Choroid plexus epithelial cell (primary cell): Measurements from ENCODE around the gene TLK1.
"Not testable (repeated sequence)": the region's sequence is repeated elsewhere in the genome, so short reads cannot be mapped to it uniquely, and the experiment has no call there.

Source experiments
- DNase-seq: peaks from one replicate; pipeline ENCODE4 v3.0.0-alpha.2; 2010; ENCODE audit warnings: low read depth
- H3K4me3 ChIP-seq: 2 replicates; pipeline ENCODE4 v1.5.1; 2011; ENCODE audit warnings: low read depth, mild to moderate bottlenecking, control low read depth, low read length, moderate library complexity
- CTCF ChIP-seq: conservative IDR thresholded peaks from 2 replicates; pipeline ENCODE4 v1.5.1; 2011; ENCODE audit warnings: low read depth, mild to moderate bottlenecking, control low read depth, inconsistent platforms, low read length, moderate library complexity

Gene TLK1

GRCh38 chr2:171100370-171100769 lies 60.3 kb downstream of the TLK1 start:
- no peak for DNase-seq
- TF ChIP-seq CTCF = no peak
- no peak overlapping the region for H3K4me3 ChIP-seq

GRCh38 chr2:171098607-171099006 lies 62.1 kb downstream of the TLK1 start:
- TF ChIP-seq CTCF = no peak
- H3K4me3 ChIP-seq = no peak overlapping the region
- DNase-seq = no peak

GRCh38 chr2:171095014-171095582 lies 65.6 kb downstream of the TLK1 start:
- H3K4me3 ChIP-seq = no peak overlapping the region
- TF ChIP-seq CTCF = no peak
- no peak for DNase-seq

- DNase-seq, H3K4me3 ChIP-seq: not testable (repeated sequence)
Measured at GRCh38 chr2:171091517-171091916, 69.2 kb downstream of the TLK1 start.

GRCh38 chr2:171089489-171089888 lies 71.2 kb downstream of the TLK1 start:
- TF ChIP-seq CTCF = no peak

GRCh38 chr2:171088057-171088834 lies 72.4 kb downstream of the TLK1 start:
- no peak for DNase-seq
- H3K4me3 ChIP-seq = no peak overlapping the region
- no peak for TF ChIP-seq CTCF

More at GRCh38 chr2:171089489-171089888, 71.2 kb downstream of the TLK1 start:
- H3K4me3 ChIP-seq = no peak overlapping the region
- no peak for DNase-seq

- no peak for TF ChIP-seq CTCF
- DNase-seq = peak; percentile 7
- H3K4me3 ChIP-seq = no peak overlapping the region
Measured at GRCh38 chr2:171087547-171087946, 73.1 kb downstream of the TLK1 start.
